HG02981 (cell line): ENCODE results near the gene CKAP5.
"Not testable (repeated sequence)": the region's sequence is repeated elsewhere in the genome, so short reads cannot be mapped to it uniquely, and the experiment has no call there.

Experiments
- ATAC-seq: cut with Tn5 transposase; IDR thresholded peaks from one replicate; pipeline ENCODE4 v1.9.1; 2021; ENCODE audit warnings: mild to moderate bottlenecking, moderate library complexity; ENCODE audit not compliant: unreplicated experiment

Gene CKAP5

GRCh38 chr11:46728659-46729040 lies 117.4 kb downstream of the CKAP5 start:
- ATAC-seq, result no peak

- ATAC-seq, result no peak
These were observed 118.0 kb downstream of the CKAP5 start for GRCh38 chr11:46727952-46728658.

GRCh38 chr11:46726206-46726862 lies 119.7 kb downstream of the CKAP5 start:
- ATAC-seq, result no peak

- ATAC-seq, result no peak
These were observed 120.5 kb downstream of the CKAP5 start for GRCh38 chr11:46725338-46726205.

- ATAC-seq, result no peak
These were observed 122.0 kb downstream of the CKAP5 start for GRCh38 chr11:46724088-46724487.

GRCh38 chr11:46723359-46723680 lies 122.8 kb downstream of the CKAP5 start:
- no peak for ATAC-seq

GRCh38 chr11:46722566-46723358 lies 123.3 kb downstream of the CKAP5 start:
- ATAC-seq, result no peak

- ATAC-seq, result no peak
These were observed 124.8 kb downstream of the CKAP5 start for GRCh38 chr11:46721286-46721685.

- ATAC-seq, result no peak
These were observed 126.4 kb downstream of the CKAP5 start for GRCh38 chr11:46719543-46720218.

GRCh38 chr11:46719048-46719542 lies 127.0 kb downstream of the CKAP5 start, which contains the start of gene F2:
Gene F2 (plus strand): TSS chr11:46719213. CDS start chr11:46719236, 23 bp downstream.
- no peak for ATAC-seq

GRCh38 chr11:46718155-46719019 lies 127.7 kb downstream of the CKAP5 start:
- ATAC-seq, result no peak

GRCh38 chr11:46717825-46718154 lies 128.3 kb downstream of the CKAP5 start:
- not testable (repeated sequence) for ATAC-seq

- ATAC-seq, result no peak
These were observed 133.1 kb downstream of the CKAP5 start for GRCh38 chr11:46712874-46713576.

- ATAC-seq, result no peak
These were observed 134.8 kb downstream of the CKAP5 start for GRCh38 chr11:46711303-46711702.

GRCh38 chr11:46710821-46711269 lies 135.2 kb downstream of the CKAP5 start:
- ATAC-seq, result no peak

GRCh38 chr11:46709351-46709750 lies 136.7 kb downstream of the CKAP5 start:
- ATAC-seq, result not testable (repeated sequence)

- no peak for ATAC-seq
These were observed 139.2 kb downstream of the CKAP5 start for GRCh38 chr11:46706886-46707285.

- no peak for ATAC-seq
These were observed 140.9 kb downstream of the CKAP5 start for GRCh38 chr11:46705070-46705688.
